BLaER1 treated with 17β-estradiol and CSF1 and Interleukin-3, amounts not matched to agents 10 nM and 100 nM (cell line): Measurements from ENCODE around the gene SEC24C.

ENCODE experiments used
- H3K27ac ChIP-seq, 11 experiments: shearing (Covaris generic); formaldehyde crosslinking; 2 replicates each; pipeline ENCODE4 v1.8.1; 2022
- H3K27me3 ChIP-seq, 11 experiments: shearing (Covaris generic); formaldehyde crosslinking; 2 replicates each; pipeline ENCODE4 v1.8.1; 2022
- H3K36me3 ChIP-seq, 11 experiments: shearing (Covaris generic); formaldehyde crosslinking; 2 replicates each; pipeline ENCODE4 v1.8.1; 2022
- H3K4me1 ChIP-seq, 10 experiments: shearing (Covaris generic); formaldehyde crosslinking; 2 replicates each; pipeline ENCODE4 v1.8.1; 2022
- H3K4me2 ChIP-seq, 11 experiments: shearing (Covaris generic); formaldehyde crosslinking; 2 replicates each; pipeline ENCODE4 v1.8.1; 2022
- H3K4me3 ChIP-seq, 10 experiments: shearing (Covaris generic); formaldehyde crosslinking; 2 replicates each; pipeline ENCODE4 v1.8.1; 2022
- H3K9ac ChIP-seq, 11 experiments: shearing (Covaris generic); formaldehyde crosslinking; 2 replicates each; pipeline ENCODE4 v1.8.1; 2022
- H3K9me3 ChIP-seq, 11 experiments: shearing (Covaris generic); formaldehyde crosslinking; replicated peaks in 1 of 11; 2 replicates each; pipeline ENCODE4 v1.8.1; 2022
- H4K20me1 ChIP-seq, 11 experiments: shearing (Covaris generic); formaldehyde crosslinking; 2 replicates each; pipeline ENCODE4 v1.8.1; 2022
- Cebpa-rat ChIP-seq, 11 experiments: shearing (Covaris generic); IDR thresholded peaks; 2 replicates each; pipeline ENCODE4 v1.8.1; 2022

SEC24C gene

DNA sequence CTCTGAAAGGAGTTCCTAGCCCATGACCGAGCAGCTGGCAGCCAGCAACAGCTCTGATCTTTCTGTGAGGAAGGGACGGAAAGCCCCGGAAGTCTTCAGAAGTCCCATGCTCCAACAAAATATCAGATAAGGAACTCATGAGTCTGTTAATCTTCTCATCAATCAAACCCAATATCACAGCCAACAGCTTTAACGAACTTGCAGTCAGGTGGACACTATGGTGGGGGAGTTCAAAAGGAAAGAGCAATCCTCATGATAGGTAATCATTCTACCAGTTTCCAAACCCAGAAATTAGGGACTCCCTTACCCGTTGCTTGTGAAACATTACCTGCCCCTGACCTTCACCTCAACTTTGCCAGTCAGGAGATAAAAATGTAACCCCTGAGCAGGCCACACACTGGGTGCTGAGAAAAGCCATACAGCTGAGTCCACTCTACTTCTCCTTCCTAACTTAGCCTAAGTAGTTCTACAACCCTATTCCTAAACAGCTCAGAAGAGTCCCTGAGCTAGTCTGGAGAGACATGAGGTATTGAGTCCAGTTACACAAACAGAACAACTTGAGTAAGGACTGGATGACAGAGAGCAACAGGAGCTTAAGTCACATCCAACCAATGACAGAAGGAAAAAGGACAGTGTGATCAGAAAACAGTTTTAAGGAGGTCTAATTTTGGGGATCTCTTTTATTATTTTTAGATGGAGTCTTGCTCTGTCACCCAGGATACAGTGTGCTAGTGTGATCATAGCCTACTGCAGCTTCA lies 65.1 kb downstream of the SEC24C start:
- H3K27me3 ChIP-seq: no peaks in the 10 kb centered on the region
- H3K9ac ChIP-seq: peak overlapping the region in 5 of 11 experiments; percentile 7 to 99 (median 14); a peak in 3 of 22 replicates
- peaks cover 43 to 66% (median 55%) of the 10 kb centered on the region in 11 experiments for H3K36me3 ChIP-seq
- H3K4me2 ChIP-seq: peak overlapping the region in 8 of 11 experiments; percentile 2 to 97 (median 92); a peak in 9 of 22 replicates
- no peak overlapping the region for H3K27ac ChIP-seq
- no peak overlapping the region for H3K4me3 ChIP-seq
- no peak for TF ChIP-seq Cebpa-rat (IDR thresholded peaks at IDR 0.05)
- peaks cover 14 to 72% (median 26%) of the 10 kb centered on the region in 10 experiments for H3K4me1 ChIP-seq
- peaks cover 5 to 47% (median 17%) of the 10 kb centered on the region in 11 experiments; a peak in 13 of 22 replicates for H4K20me1 ChIP-seq
- no peaks in the 10 kb centered on the region for H3K9me3 ChIP-seq

DNA sequence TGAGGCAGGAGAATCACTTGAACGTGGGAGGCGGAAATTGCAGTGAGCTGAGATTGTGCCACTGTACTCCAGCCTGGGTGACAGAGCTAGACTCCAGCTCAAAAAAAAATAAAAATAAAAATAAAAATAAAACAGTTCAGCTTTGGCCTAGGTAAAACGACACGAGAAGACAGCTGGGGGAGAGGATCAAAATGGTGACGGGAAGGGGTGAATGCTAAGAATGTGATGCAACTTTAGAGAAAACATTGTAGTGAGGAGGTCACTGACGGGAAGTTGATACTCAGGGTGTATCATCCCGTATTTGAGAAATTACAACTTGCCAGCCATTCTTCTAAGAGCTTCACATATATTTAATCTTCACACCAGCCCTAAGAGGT lies 66.2 kb downstream of the SEC24C start:
- Histone ChIP-seq H3K36me3 (peaks cover 32 to 63% (median 51%) of the 10 kb centered on the region in 11 experiments), H3K4me3 (peak overlapping the region; percentile 84 to 98 (median 89)), H3K9ac (peak overlapping the region; percentile 96 to 99 (median 97); a peak in 21 of 22 replicates)

DNA sequence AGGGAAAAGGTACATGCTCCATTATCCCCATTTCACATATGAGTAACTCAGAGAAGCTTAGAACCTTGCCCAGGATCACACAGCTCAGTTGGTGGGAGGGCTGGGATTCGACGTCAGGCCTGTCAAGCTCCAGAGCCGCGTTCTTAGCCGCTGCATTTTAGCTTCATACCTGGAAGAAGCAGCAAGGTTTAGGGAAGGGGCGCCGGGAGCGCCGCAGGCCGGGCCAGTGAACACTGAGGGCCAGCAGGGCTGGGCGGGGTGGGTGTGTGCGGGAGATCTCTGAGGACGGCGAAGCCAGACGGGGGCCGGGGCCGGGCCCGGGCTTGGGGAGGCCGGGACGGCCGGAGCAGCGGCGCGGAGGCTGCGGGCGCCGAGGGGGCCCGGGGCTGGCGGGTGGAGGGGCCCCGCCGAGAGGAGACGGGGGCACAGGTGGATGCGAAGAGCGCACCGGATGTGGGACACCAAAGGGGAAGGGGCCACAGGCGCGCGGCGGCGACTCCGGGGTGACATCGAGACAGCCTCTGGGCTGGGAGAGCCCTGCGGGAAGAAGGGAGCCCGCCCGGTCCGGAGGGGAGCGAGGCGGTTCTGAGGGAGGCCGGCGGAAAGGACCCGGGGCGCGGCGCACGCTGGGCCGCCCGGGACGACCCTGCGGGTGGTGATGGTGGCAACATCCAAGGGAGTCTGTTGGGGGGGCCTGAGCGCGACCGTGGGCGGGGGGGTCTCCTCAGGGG lies 66.7 kb downstream of the SEC24C start:
- H4K20me1 ChIP-seq: peaks cover 5 to 43% (median 17%) of the 10 kb centered on the region in 11 experiments; a peak in 13 of 22 replicates
- H3K9ac ChIP-seq: peak overlapping the region; percentile 96 to 99 (median 97)
- peak overlapping the region; percentile 92 to 99 (median 95) for H3K27ac ChIP-seq
- H3K9me3 ChIP-seq: no peaks in the 10 kb centered on the region
- H3K4me3 ChIP-seq: peak overlapping the region; percentile 84 to 98 (median 89)
- peaks cover 14 to 61% (median 23%) of the 10 kb centered on the region in 10 experiments for H3K4me1 ChIP-seq
- no peak for TF ChIP-seq Cebpa-rat (IDR thresholded peaks at IDR 0.05)
- H3K36me3 ChIP-seq: peaks cover 27 to 63% (median 50%) of the 10 kb centered on the region in 11 experiments
- peak overlapping the region; percentile 85 to 97 (median 92) for H3K4me2 ChIP-seq
- no peaks in the 10 kb centered on the region for H3K27me3 ChIP-seq

More for the DNA sequence above, 66.2 kb downstream of the SEC24C start:
- H3K9me3 ChIP-seq: no peaks in the 10 kb centered on the region
- H3K27ac ChIP-seq: peak overlapping the region in 6 of 11 experiments; percentile 93 to 99 (median 94); a peak in 9 of 22 replicates
- H4K20me1 ChIP-seq: peaks cover 5 to 47% (median 17%) of the 10 kb centered on the region in 11 experiments; a peak in 13 of 22 replicates
- peaks cover 14 to 61% (median 23%) of the 10 kb centered on the region in 10 experiments for H3K4me1 ChIP-seq
- TF ChIP-seq Cebpa-rat (IDR thresholded peaks at IDR 0.05): no peak
- H3K27me3 ChIP-seq: no peaks in the 10 kb centered on the region
- H3K4me2 ChIP-seq: peak overlapping the region; percentile 85 to 97 (median 92)

DNA sequence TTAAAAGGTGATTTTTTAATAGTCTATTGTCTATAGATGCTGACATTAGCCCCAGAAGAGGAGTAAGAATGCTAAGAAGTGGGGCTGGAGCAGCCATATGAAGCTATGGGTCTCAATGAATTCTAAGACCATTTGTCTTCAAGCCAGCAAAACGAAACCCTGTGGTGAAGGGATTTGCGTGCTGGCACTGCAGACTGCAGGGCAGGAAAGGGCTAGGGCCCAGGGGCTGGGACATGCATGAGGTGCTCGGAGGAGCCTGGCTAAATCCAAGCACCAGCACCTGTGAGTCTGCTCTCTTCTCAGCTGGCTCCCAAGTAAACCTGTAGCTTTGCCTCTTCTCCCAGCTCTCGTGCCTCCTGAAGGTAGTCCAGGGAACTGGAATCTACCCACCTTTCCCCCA lies 68.5 kb downstream of the SEC24C start:
- Histone ChIP-seq H3K27me3 (no peaks in the 10 kb centered on the region), H3K4me2 (peak overlapping the region in 4 of 11 experiments; percentile 56 to 67 (median 66); a peak in 6 of 22 replicates), H3K9me3 (no peaks in the 10 kb centered on the region), H4K20me1 (peaks cover 0 to 29% (median 7%) of the 10 kb centered on the region in 11 experiments; a peak in 11 of 22 replicates), H3K4me1 (peaks cover 7 to 60% (median 21%) of the 10 kb centered on the region in 10 experiments), H3K36me3 (peaks cover 21 to 62% (median 43%) of the 10 kb centered on the region in 11 experiments), H3K9ac (0 out of 22 replicates have a peak overlapping the region, but pooled peaks of 1 of the 11 experiments have one; percentile 18), H3K4me3 (no peak overlapping the region), H3K27ac (no peak overlapping the region)
- no peak for TF ChIP-seq Cebpa-rat (IDR thresholded peaks at IDR 0.05)

DNA sequence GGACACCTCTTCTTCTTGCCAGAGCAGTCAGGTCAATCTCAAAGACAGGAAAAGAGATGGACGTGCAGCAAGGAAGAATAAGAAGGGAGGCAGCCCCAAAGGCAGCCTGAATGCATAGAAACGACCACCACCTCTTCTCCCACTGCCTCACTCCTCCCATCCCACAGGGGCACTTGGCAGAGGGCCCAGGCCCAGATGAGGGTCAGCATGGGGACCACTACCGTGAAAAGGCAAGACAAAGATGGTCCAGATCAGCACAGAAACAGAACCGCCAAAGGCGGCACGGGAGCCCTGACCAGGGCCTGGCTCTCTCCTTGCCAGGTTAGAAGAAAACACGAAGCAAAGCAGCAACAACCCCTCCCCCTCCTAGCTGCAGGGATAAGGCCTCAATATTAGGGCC lies 69.2 kb downstream of the SEC24C start:
- Histone ChIP-seq H3K27ac (no peak overlapping the region), H3K4me3 (no peak overlapping the region), H3K4me2 (no peak overlapping the region), H3K9ac (no peak overlapping the region), H3K4me1 (peaks cover 7 to 60% (median 19%) of the 10 kb centered on the region in 10 experiments), H4K20me1 (peaks cover 0 to 25% (median 3%) of the 10 kb centered on the region in 11 experiments; a peak in 9 of 22 replicates), H3K27me3 (no peaks in the 10 kb centered on the region), H3K36me3 (peaks cover 18 to 62% (median 42%) of the 10 kb centered on the region in 11 experiments), H3K9me3 (no peaks in the 10 kb centered on the region)
- no peak for TF ChIP-seq Cebpa-rat (IDR thresholded peaks at IDR 0.05)

DNA sequence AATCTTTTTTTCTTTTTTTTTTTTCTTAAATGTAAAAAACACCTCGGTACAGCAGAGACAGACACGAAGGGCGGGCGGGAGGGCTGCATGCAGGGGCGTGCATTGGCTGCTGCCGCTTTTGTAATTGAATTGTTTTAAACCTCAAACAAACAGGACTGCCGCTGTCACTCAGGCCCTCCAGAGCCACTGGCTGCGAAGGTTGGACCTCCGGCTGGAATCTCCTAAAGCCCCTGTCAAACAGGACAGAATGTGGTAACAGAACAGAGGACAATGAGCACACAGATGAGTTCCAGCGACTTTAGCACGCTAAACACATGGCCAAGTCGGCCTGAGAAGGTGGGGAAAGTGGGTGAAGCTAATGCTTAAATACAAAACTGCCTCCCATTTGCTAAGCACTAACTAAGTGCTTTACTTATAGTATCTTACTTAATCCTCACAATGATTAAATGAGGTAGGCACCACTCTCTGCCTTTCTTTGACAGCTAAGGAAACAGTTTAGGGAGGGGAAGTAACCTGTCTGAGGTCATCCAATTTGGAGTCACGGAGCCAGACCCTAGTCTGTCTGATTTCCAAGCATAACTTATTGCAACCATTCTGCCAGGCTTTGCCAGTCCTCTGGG lies 70.2 kb downstream of the SEC24C start:
- Histone ChIP-seq H3K9me3 (no peaks in the 10 kb centered on the region), H3K4me3 (no peak overlapping the region), H3K4me2 (no peak overlapping the region), H4K20me1 (peaks cover 0 to 17% (median 0%) of the 10 kb centered on the region in 11 experiments; a peak in 6 of 22 replicates), H3K27ac (no peak overlapping the region), H3K36me3 (peaks cover 10 to 53% (median 37%) of the 10 kb centered on the region in 11 experiments; a peak in 19 of 22 replicates), H3K9ac (no peak overlapping the region), H3K4me1 (peaks cover 7 to 61% (median 19%) of the 10 kb centered on the region in 10 experiments), H3K27me3 (no peaks in the 10 kb centered on the region)
- no peak for TF ChIP-seq Cebpa-rat (IDR thresholded peaks at IDR 0.05)

DNA sequence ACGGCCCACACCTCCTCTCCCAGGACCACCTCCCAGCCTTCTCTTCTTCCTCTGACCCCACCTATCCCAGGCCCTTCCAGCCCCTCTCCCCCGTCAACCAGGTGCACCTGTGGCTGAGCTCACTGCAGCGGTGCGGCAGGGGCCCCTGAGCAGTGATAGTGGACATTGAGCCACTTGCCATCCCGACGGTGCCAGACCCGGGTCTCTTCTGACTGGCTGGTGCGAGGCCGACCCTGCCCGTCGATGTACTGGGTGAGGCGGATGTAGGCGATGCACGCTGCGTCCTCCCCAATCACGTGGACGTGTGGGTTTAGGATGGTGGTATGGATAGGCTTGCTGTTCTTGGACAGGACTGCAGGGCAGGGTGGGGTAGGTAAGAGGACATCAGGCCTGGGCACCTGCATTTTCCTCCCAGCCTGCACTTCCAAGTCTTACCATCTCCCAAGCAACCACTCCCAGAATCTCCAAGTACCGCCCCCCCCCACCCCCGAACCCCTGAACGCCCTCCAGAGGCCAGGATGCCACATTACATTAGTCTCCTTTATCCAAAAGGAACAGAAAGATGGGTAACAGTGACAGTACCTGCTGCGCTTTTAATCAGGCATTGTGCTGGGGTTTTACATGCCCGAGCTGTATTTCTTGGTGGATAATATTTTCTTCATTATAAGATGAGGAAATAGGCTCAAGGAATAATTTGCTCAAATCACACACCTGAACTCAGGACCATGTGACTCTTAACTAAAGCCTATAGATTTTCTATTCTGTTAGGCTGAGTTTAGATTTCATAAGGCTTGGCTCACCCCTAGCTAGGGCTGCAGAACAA lies 70.9 kb downstream of the SEC24C start:
- H3K9ac ChIP-seq: no peak overlapping the region
- H3K27me3 ChIP-seq: no peaks in the 10 kb centered on the region
- H3K4me1 ChIP-seq: peaks cover 7 to 61% (median 19%) of the 10 kb centered on the region in 10 experiments
- peaks cover 0 to 10% (median 0%) of the 10 kb centered on the region in 11 experiments; a peak in 4 of 22 replicates for H4K20me1 ChIP-seq
- peak overlapping the region in 1 of 11 experiments; percentile 17; a peak in 1 of 22 replicates for H3K4me2 ChIP-seq
- H3K4me3 ChIP-seq: no peak overlapping the region
- peaks cover 10 to 52% (median 38%) of the 10 kb centered on the region in 11 experiments; a peak in 19 of 22 replicates for H3K36me3 ChIP-seq
- H3K9me3 ChIP-seq: no peaks in the 10 kb centered on the region
- no peak overlapping the region for H3K27ac ChIP-seq
- no peak for TF ChIP-seq Cebpa-rat (IDR thresholded peaks at IDR 0.05)

DNA sequence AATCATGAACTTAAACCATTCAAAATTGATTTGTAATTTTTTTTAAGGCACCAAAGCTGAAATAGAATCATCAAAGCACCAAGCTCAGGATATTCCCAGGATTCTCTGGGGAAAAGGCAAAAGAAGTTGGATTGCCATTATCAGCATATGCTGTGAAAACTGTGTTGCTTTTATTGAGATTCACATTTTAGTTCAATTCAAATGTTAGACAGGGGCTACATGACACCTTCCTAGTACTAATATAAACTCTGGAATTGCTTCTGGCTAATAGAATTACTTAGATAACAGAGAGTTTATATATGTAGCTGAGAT lies 71.5 kb downstream of the SEC24C start:
- peaks cover 10 to 52% (median 38%) of the 10 kb centered on the region in 11 experiments; a peak in 19 of 22 replicates for H3K36me3 ChIP-seq
- no peak for TF ChIP-seq Cebpa-rat (IDR thresholded peaks at IDR 0.05)
- peak overlapping the region in 2 of 11 experiments; percentile 17 to 40; a peak in 2 of 22 replicates for H3K4me2 ChIP-seq
- peak overlapping the region in 1 of 11 experiments; percentile 4; a peak in 1 of 22 replicates for H3K27ac ChIP-seq
- no peaks in the 10 kb centered on the region for H3K27me3 ChIP-seq
- H3K9ac ChIP-seq: peak overlapping the region in 2 of 11 experiments; percentile 20 to 32; a peak in 2 of 22 replicates
- no peaks in the 10 kb centered on the region for H3K9me3 ChIP-seq
- peaks cover 0 to 5% (median 0%) of the 10 kb centered on the region in 11 experiments; a peak in 3 of 22 replicates for H4K20me1 ChIP-seq
- peaks cover 1 to 56% (median 14%) of the 10 kb centered on the region in 10 experiments; a peak in 19 of 20 replicates for H3K4me1 ChIP-seq
- no peak overlapping the region for H3K4me3 ChIP-seq
